Effector memory CD4-positive, alpha-beta T cell (primary cell): ENCODE data around the gene TMEM108.

Experiments
- DNase-seq, 3 donors: peaks; one replicate each; pipeline ENCODE4 v3.0.0-alpha.2; 2020
- H3K27ac ChIP-seq: 2 replicates; pipeline ENCODE4 v1.7.0; 2013; ENCODE audit warnings: mild to moderate bottlenecking, low read length, moderate library complexity; ENCODE audit not compliant: insufficient read depth, poor library complexity, severe bottlenecking
- H3K27me3 ChIP-seq: replicated peaks from 2 replicates; pipeline ENCODE4 v1.7.0; 2013; ENCODE audit warnings: mild to moderate bottlenecking, low read length; ENCODE audit not compliant: insufficient read depth, control insufficient read depth, poor library complexity, severe bottlenecking
- H3K36me3 ChIP-seq: 2 replicates; pipeline ENCODE4 v1.7.0; 2013; ENCODE audit warnings: mild to moderate bottlenecking, low read length, moderate library complexity; ENCODE audit not compliant: control insufficient read depth, insufficient read depth
- H3K4me1 ChIP-seq: 2 replicates; pipeline ENCODE4 v1.7.0; 2013; ENCODE audit warnings: low read length, mild to moderate bottlenecking; ENCODE audit not compliant: control insufficient read depth, insufficient read depth, poor library complexity, severe bottlenecking
- H3K4me3 ChIP-seq: 2 replicates; pipeline ENCODE4 v1.7.0; 2013; ENCODE audit warnings: low read length, low read depth, mild to moderate bottlenecking; ENCODE audit not compliant: insufficient read depth, poor library complexity, severe bottlenecking
- H3K9me3 ChIP-seq: 2 replicates; pipeline ENCODE4 v1.7.0; 2013; ENCODE audit warnings: mild to moderate bottlenecking, low read length, moderate library complexity; ENCODE audit not compliant: control insufficient read depth

Gene TMEM108

GRCh38 chr3:133169331-133170068, 131.3 kb downstream of the TMEM108 start:
- Histone ChIP-seq H3K36me3 (no peaks in the 10 kb centered on the region), H3K27me3 (no peaks in the 10 kb centered on the region), H3K9me3 (no peaks in the 10 kb centered on the region), H3K27ac (no peak overlapping the region), H3K4me1 (no peaks in the 10 kb centered on the region), H3K4me3 (no peak overlapping the region)
- no peak for DNase-seq

GRCh38 chr3:133171831-133172230, 133.6 kb downstream of the TMEM108 start:
- no peaks in the 10 kb centered on the region for H3K4me1 ChIP-seq
- H3K9me3 ChIP-seq, result no peaks in the 10 kb centered on the region
- H3K27ac ChIP-seq, result no peak overlapping the region
- DNase-seq, result no peak
- no peaks in the 10 kb centered on the region for H3K27me3 ChIP-seq
- no peaks in the 10 kb centered on the region for H3K36me3 ChIP-seq
- no peak overlapping the region for H3K4me3 ChIP-seq

- Histone ChIP-seq H3K27me3 (no peaks in the 10 kb centered on the region), H3K9me3 (no peaks in the 10 kb centered on the region), H3K36me3 (no peaks in the 10 kb centered on the region), H3K4me1 (no peaks in the 10 kb centered on the region), H3K4me3 (no peak overlapping the region), H3K27ac (no peak overlapping the region)
- no peak for DNase-seq
These were observed 143.4 kb downstream of the TMEM108 start for GRCh38 chr3:133181392-133182150.

GRCh38 chr3:133187870-133188379, 149.7 kb downstream of the TMEM108 start:
- Histone ChIP-seq H3K27ac (no peak overlapping the region), H3K27me3 (no peaks in the 10 kb centered on the region), H3K36me3 (no peaks in the 10 kb centered on the region), H3K4me3 (no peak overlapping the region), H3K9me3 (no peaks in the 10 kb centered on the region), H3K4me1 (no peaks in the 10 kb centered on the region)
- DNase-seq, result no peak

- Histone ChIP-seq H3K4me3 (no peak overlapping the region), H3K9me3 (no peaks in the 10 kb centered on the region), H3K27me3 (no peaks in the 10 kb centered on the region), H3K36me3 (no peaks in the 10 kb centered on the region), H3K4me1 (no peaks in the 10 kb centered on the region), H3K27ac (no peak overlapping the region)
- no peak for DNase-seq
These were observed 150.8 kb downstream of the TMEM108 start for GRCh38 chr3:133188996-133189395.

GRCh38 chr3:133189893-133190292, 151.7 kb downstream of the TMEM108 start:
- H3K4me1 ChIP-seq, result no peaks in the 10 kb centered on the region
- no peak overlapping the region for H3K27ac ChIP-seq
- no peak for DNase-seq
- no peak overlapping the region for H3K4me3 ChIP-seq
- H3K27me3 ChIP-seq, result no peaks in the 10 kb centered on the region
- H3K9me3 ChIP-seq, result no peaks in the 10 kb centered on the region
- H3K36me3 ChIP-seq, result no peaks in the 10 kb centered on the region

GRCh38 chr3:133191818-133192217, 153.6 kb downstream of the TMEM108 start:
- no peak for DNase-seq

GRCh38 chr3:133192363-133192945, 154.3 kb downstream of the TMEM108 start:
- no peak overlapping the region for H3K27ac ChIP-seq
- H3K4me1 ChIP-seq, result no peaks in the 10 kb centered on the region
- H3K4me3 ChIP-seq, result no peak overlapping the region
- H3K27me3 ChIP-seq, result no peaks in the 10 kb centered on the region
- no peaks in the 10 kb centered on the region for H3K9me3 ChIP-seq
- no peaks in the 10 kb centered on the region for H3K36me3 ChIP-seq
- no peak for DNase-seq

More at GRCh38 chr3:133191818-133192217, 153.6 kb downstream of the TMEM108 start:
- H3K4me1 ChIP-seq, result no peaks in the 10 kb centered on the region
- no peaks in the 10 kb centered on the region for H3K27me3 ChIP-seq
- no peak overlapping the region for H3K4me3 ChIP-seq
- H3K9me3 ChIP-seq, result no peaks in the 10 kb centered on the region
- H3K27ac ChIP-seq, result no peak overlapping the region
- no peaks in the 10 kb centered on the region for H3K36me3 ChIP-seq

GRCh38 chr3:133192967-133193366, 154.8 kb downstream of the TMEM108 start:
- Histone ChIP-seq H3K27me3 (no peaks in the 10 kb centered on the region), H3K27ac (no peak overlapping the region), H3K36me3 (no peaks in the 10 kb centered on the region), H3K9me3 (no peaks in the 10 kb centered on the region), H3K4me1 (no peaks in the 10 kb centered on the region), H3K4me3 (no peak overlapping the region)
- no peak for DNase-seq

GRCh38 chr3:133196527-133196926, 158.3 kb downstream of the TMEM108 start:
- Histone ChIP-seq H3K27me3 (no peaks in the 10 kb centered on the region), H3K4me3 (no peak overlapping the region), H3K9me3 (no peaks in the 10 kb centered on the region), H3K4me1 (no peaks in the 10 kb centered on the region), H3K27ac (no peak overlapping the region), H3K36me3 (no peaks in the 10 kb centered on the region)
- DNase-seq, result no peak
